Naive thymus-derived CD8-positive, alpha-beta T cell (primary cell): ENCODE measurements around the gene ITGAE. TPM values are rescaled to one million over a fixed set of nuclear protein-coding genes. Genes with fewer than 3 reads are reported as not detected.
A peak's percentile ranks its signal among the peaks of the same experiment; 100 is the strongest.

Experiments used
- ATAC-seq, 2 donors: fragments of 150-1000 bp; cut with Tn5 transposase in 1 of 2; sonication (Bioruptor Pico), chemical (Tn5 transposase) in 1 of 2; 1 replicate in 1 of 2; 2 replicates in 1 of 2; pipeline ENCODE4 v1.10.0; 2021; ENCODE audit warnings: mild to moderate bottlenecking in 2 of 2, moderate library complexity in 2 of 2
- POLR2A ChIA-PET: fragments of 350-600 bp; sonication (Branson Sonifier 250); formaldehyde crosslinking; loops from one replicate; lab custom pipeline; 2021; ENCODE audit warnings: antibody characterized with exemption; lab: Charles Lee
- DNase-seq, 10 donors: peaks; one replicate each; pipeline versions ENCODE4 v3.0.0 to v3.0.0-alpha.2; 2020 to 2022
- H3K27ac Mint-ChIP-seq, 10 donors: one replicate each; pipeline ENCODE4 v1.8.0; 2020 to 2022; ENCODE audit warnings: mild to moderate bottlenecking in 10 of 10, mixed read lengths in 10 of 10, moderate library complexity in 4 of 10, inconsistent platforms in 1 of 10
- H3K27me3 Mint-ChIP-seq, 5 donors: one replicate each; pipeline ENCODE4 v1.8.0; 2021 to 2022; ENCODE audit warnings: mixed read lengths in 5 of 5
- H3K36me3 Mint-ChIP-seq, 3 donors: one replicate each; pipeline ENCODE4 v1.8.0; 2020 to 2022; ENCODE audit warnings: mixed read lengths in 3 of 3, mild to moderate bottlenecking in 2 of 3, inconsistent platforms in 1 of 3
- H3K4me1 Mint-ChIP-seq, 4 donors: one replicate each; pipeline ENCODE4 v1.8.0; 2021 to 2022; ENCODE audit warnings: mixed read lengths in 4 of 4
- H3K4me3 Mint-ChIP-seq, 10 donors: one replicate each; pipeline ENCODE4 v1.8.0; 2020 to 2022; ENCODE audit warnings: mild to moderate bottlenecking in 10 of 10, mixed read lengths in 10 of 10, moderate library complexity in 6 of 10, inconsistent platforms in 1 of 10
- H3K9me3 Mint-ChIP-seq, 9 donors: one replicate each; pipeline ENCODE4 v1.8.0; 2020 to 2022; ENCODE audit warnings: mixed read lengths in 9 of 9, mild to moderate bottlenecking in 3 of 9, inconsistent platforms in 1 of 9, moderate library complexity in 1 of 9
- polyA plus RNA-seq, 3 donors: library from polyadenylated mRNA; unstranded; fragments of 300-500 nt; fragmentation: Illumina TruSeq; gene quantifications; one replicate each; pipeline ENCODE4 v1.2.3, GENCODE V29; 2021
- total RNA-seq, 8 experiments: library from RNA in 2 of 8; stranded (reverse) in 2 of 8; gene quantifications; one replicate each; pipeline ENCODE4 v1.2.3 and lab custom pipeline; 2021 to 2026

Gene ITGAE
- total and polyA plus RNA-seq, 5 experiments from 2014 or later: 24.5 to 58.1 (median 52.7) TPM

DNA sequence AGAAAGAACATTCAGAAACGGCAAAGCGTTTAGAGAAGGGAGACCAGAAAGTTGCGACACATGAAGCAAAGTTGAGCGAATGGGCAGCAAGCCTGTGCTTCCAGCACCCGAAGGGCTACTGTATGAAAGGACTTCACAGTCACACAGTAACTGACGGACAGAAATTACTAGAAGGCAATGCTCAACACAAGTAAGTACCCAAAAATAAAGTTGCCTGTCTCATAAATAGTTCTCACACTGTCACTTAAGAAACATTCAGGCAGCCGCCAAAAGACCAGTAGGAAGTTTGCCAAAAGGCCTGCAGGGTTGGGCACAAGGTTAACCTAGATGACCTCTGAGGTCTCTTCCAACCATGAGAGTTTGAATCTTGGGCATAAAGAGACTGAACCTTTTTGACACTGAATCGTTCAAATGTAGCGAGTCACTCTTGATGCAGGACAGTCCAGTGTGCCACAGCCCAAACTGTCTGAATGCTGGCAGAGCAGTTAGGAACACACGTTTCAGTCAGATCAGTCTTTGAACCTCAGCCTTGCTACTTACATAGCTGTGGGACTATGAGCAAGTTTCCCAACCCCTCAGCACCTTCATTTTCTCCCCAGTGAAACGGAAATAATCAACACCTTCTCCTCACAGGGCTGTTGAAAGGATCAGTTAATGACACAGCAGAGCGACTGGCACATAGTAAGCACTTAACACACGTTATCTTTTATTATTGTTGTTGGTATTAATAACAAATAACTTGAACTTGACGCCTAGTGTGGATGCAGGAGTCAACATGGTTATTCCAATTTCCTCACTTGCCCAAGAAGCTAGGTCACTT, 34.6 kb upstream of the ITGAE start:
- DNase-seq (no peak), ATAC-seq (no peak)
- Mint-ChIP-seq H3K4me1 (peaks cover 6 to 36% (median 22%) of the 10 kb centered on the region in 4 donors), H3K27ac (peak overlapping the region in 2 of 10 donors; percentile 44 to 82), H3K36me3 (peaks cover 0 to 80% (median 3%) of the 10 kb centered on the region in 3 donors), H3K4me3 (peak overlapping the region in 1 of 10 donors; percentile 12), H3K9me3 (no peaks in the 10 kb centered on the region), H3K27me3 (no peaks in the 10 kb centered on the region)
- POLR2A ChIA-PET: no interaction called here

DNA sequence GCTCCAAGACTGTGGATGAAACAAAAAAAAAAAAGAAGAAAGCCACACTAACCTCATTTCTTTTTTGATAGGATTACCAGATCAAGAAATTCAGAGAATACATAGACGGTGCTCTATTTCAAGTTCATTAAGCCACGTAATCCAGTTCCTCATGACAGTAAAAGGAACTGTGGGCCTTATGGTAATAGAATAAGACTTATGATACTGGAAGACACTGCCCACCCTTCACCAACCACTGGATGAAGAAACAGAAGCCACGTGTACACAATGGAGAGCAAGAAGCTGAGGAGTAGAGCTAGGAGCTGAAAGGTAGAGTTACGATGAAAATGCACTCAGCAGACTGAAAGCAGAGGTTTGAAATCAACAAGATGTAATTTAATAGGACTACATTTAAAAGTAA, 33.8 kb upstream of the ITGAE start:
- no peak for DNase-seq
- Mint-ChIP-seq H3K4me1 (peaks cover 3 to 29% (median 18%) of the 10 kb centered on the region in 4 donors), H3K27ac (peak overlapping the region in 3 of 10 donors; percentile 14 to 82 (median 17)), H3K9me3 (no peaks in the 10 kb centered on the region), H3K4me3 (no peak overlapping the region), H3K36me3 (peaks cover 0 to 75% (median 3%) of the 10 kb centered on the region in 3 donors), H3K27me3 (no peaks in the 10 kb centered on the region)
- no peak for ATAC-seq
- POLR2A ChIA-PET: no interaction called here

DNA sequence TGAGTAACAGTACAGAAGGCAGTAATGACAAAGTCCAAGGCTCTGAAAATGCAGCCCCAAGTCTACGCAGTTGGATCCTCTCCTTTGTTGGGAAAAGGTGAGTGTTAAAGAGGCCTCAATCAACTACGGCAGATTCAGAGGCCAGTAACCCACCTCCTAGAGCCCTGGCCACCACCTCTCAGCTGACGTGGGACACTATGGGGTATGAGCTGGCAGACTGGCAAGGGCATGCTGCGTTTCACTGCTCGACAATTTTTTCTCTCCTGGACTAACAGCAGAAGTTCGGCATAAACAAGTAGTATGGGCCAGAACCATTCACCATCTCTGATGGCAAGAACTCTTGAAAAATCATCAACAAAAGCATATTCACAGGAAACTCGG, 27.9 kb upstream of the ITGAE start:
- Mint-ChIP-seq H3K27ac (no peak overlapping the region), H3K4me1 (peaks cover 0 to 14% (median 3%) of the 10 kb centered on the region in 4 donors), H3K36me3 (peaks cover 3 to 73% (median 8%) of the 10 kb centered on the region in 3 donors), H3K4me3 (no peak overlapping the region), H3K27me3 (no peaks in the 10 kb centered on the region), H3K9me3 (no peaks in the 10 kb centered on the region)
- no peak for ATAC-seq
- POLR2A ChIA-PET: interaction anchor here (4.1 kb wide), 1 partner anchor 91 kb away, joined by 23 read pairs; no protein-coding TSS in a partner anchor
- no peak for DNase-seq

- H3K27ac Mint-ChIP-seq: peak overlapping the region in 2 of 10 donors; percentile 50 to 77
- DNase-seq: no peak
- H3K9me3 Mint-ChIP-seq: no peaks in the 10 kb centered on the region
- H3K36me3 Mint-ChIP-seq: peaks cover 3 to 72% (median 11%) of the 10 kb centered on the region in 3 donors
- H3K27me3 Mint-ChIP-seq: no peaks in the 10 kb centered on the region
- H3K4me3 Mint-ChIP-seq: no peak overlapping the region
- peaks cover 0 to 11% (median 2%) of the 10 kb centered on the region in 4 donors for H3K4me1 Mint-ChIP-seq
- ATAC-seq: no peak
- POLR2A ChIA-PET: interaction anchor here (4.1 kb wide), 1 partner anchor 91 kb away, joined by 23 read pairs; no protein-coding TSS in a partner anchor
Measured at GRCh38 chr17:3828151-3828851, 27.3 kb upstream of the ITGAE start.

- H3K36me3 Mint-ChIP-seq: peaks cover 3 to 73% (median 11%) of the 10 kb centered on the region in 3 donors
Measured at GRCh38 chr17:3827124-3827773, 26.3 kb upstream of the ITGAE start.

DNA sequence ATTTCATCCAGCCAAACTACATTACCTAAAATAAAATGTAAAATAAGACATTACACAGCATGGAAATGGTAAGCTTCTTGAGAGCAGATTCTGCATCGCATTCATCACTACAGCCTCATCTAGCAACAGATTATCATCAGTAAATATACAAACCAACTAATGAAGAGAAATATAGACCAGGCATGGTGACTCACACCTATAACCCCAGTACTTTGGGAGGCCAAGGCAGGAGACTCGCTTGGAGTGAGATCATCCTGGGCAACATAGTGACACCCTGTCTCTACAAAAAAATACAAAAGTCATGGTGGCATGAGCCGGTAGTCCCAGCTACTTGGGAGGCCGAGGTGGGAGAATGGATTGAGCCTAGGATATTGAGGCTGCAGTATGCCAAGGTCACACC, 25.2 kb upstream of the ITGAE start:
- ATAC-seq (no peak), DNase-seq (no peak)
- no peaks in the 10 kb centered on the region for H3K9me3 Mint-ChIP-seq
- no peak overlapping the region for H3K4me3 Mint-ChIP-seq
- H3K36me3 Mint-ChIP-seq: peaks cover 4 to 83% (median 11%) of the 10 kb centered on the region in 3 donors
- peaks cover 0 to 11% (median 2%) of the 10 kb centered on the region in 4 donors for H3K4me1 Mint-ChIP-seq
- peak overlapping the region in 1 of 10 donors; percentile 56 for H3K27ac Mint-ChIP-seq
- POLR2A ChIA-PET: interaction anchor here (4.1 kb wide), 1 partner anchor 89 kb away, joined by 23 read pairs; no protein-coding TSS in a partner anchor
- no peaks in the 10 kb centered on the region for H3K27me3 Mint-ChIP-seq

More at GRCh38 chr17:3827124-3827773, 26.3 kb upstream of the ITGAE start:
- Mint-ChIP-seq H3K9me3 (no peaks in the 10 kb centered on the region), H3K27ac (peak overlapping the region in 2 of 10 donors; percentile 24 to 63), H3K4me1 (peaks cover 0 to 11% (median 2%) of the 10 kb centered on the region in 4 donors), H3K27me3 (no peaks in the 10 kb centered on the region), H3K4me3 (no peak overlapping the region)
- ATAC-seq (peak in 1 of 2 donors; percentile 65), DNase-seq (peak; percentile 54 to 88 (median 72))
- POLR2A ChIA-PET: interaction anchor here (4.1 kb wide), 1 partner anchor 90 kb away, joined by 23 read pairs; no protein-coding TSS in a partner anchor

DNA sequence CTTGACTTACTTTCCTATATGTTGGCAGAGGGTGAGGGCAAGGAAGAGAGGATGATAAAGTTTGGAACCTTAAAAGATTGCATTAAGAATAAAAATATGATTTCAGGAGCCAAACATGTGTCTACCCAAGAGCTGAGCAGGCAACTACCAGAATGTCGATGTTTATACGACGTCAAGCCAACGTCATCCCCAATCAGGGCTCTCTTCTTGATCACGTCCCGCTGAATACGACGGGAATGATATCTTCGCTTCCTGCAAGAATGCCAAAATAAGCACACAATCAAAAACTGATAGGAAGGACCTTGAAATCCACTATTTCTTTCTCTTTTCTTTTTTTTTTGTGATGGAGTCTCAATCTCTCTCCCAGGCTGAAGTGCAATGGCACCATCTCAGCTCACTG, 20.1 kb upstream of the ITGAE start:
- no peak for ATAC-seq
- DNase-seq: no peak
- H3K27ac Mint-ChIP-seq: peak overlapping the region in 1 of 10 donors; percentile 3
- H3K4me3 Mint-ChIP-seq: no peak overlapping the region
- no peaks in the 10 kb centered on the region for H3K27me3 Mint-ChIP-seq
- POLR2A ChIA-PET: no interaction called here
- peaks cover 10 to 89% (median 13%) of the 10 kb centered on the region in 3 donors for H3K36me3 Mint-ChIP-seq
- H3K9me3 Mint-ChIP-seq: no peaks in the 10 kb centered on the region
- no peaks in the 10 kb centered on the region for H3K4me1 Mint-ChIP-seq

GRCh38 chr17:3818786-3819185, 17.8 kb upstream of the ITGAE start:
- H3K4me3 Mint-ChIP-seq: no peak overlapping the region
- H3K27ac Mint-ChIP-seq: no peak overlapping the region
- no peak for ATAC-seq
- H3K9me3 Mint-ChIP-seq: no peaks in the 10 kb centered on the region
- peaks cover 0 to 2% (median 0%) of the 10 kb centered on the region in 4 donors for H3K4me1 Mint-ChIP-seq
- no peak for DNase-seq
- H3K36me3 Mint-ChIP-seq: peaks cover 6 to 92% (median 27%) of the 10 kb centered on the region in 3 donors
- no peaks in the 10 kb centered on the region for H3K27me3 Mint-ChIP-seq
- POLR2A ChIA-PET: interaction anchor here (0.7 kb wide), 2 partner anchors 78 to 605 kb away, joined by 3 to 4 read pairs; no protein-coding TSS in a partner anchor

DNA sequence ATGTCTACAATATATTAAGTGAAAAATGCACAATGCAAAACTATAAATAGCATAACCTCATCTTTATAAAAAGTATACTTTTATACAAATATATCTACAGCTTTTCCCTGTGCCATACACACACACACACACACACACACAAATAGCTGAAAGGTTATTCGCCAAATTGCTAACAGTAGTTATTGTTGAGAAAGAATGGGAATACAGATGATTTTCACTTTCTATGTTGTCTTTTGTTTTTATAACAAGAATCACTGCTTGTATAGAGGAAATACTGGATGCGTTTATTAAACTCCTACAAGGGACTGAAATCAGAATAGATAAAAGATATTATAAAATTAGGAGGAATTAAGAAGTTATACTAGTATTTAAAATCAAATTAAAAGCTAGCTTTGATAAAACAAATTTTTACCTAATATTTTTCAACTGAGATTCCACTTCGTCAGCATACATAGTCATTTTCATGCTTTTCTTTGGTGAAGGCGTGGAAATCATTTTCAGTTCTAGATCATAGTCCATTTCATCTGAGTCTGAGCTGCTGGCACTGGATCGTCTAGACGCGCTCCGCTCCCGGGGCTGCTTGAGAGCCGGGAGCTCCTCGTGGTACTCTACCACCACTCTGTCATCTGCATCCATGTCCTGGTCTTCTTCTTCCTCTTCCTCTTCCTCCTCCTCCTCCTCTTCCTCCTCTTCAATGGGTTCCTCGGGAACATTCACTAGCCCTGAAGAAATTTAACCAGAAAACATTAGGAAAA, 17.0 kb upstream of the ITGAE start:
- H3K9me3 Mint-ChIP-seq: no peaks in the 10 kb centered on the region
- peak overlapping the region in 1 of 10 donors; percentile 16 for H3K27ac Mint-ChIP-seq
- H3K4me3 Mint-ChIP-seq: no peak overlapping the region
- peaks cover 4 to 92% (median 27%) of the 10 kb centered on the region in 3 donors for H3K36me3 Mint-ChIP-seq
- peaks cover 0 to 2% (median 0%) of the 10 kb centered on the region in 4 donors for H3K4me1 Mint-ChIP-seq
- H3K27me3 Mint-ChIP-seq: no peaks in the 10 kb centered on the region
- ATAC-seq (no peak), DNase-seq (no peak)
- POLR2A ChIA-PET: no interaction called here

GRCh38 chr17:3815925-3816324, 14.9 kb upstream of the ITGAE start:
- no peak for ATAC-seq
- no peaks in the 10 kb centered on the region for H3K9me3 Mint-ChIP-seq
- H3K27ac Mint-ChIP-seq: peak overlapping the region in 1 of 10 donors; percentile 16
- H3K27me3 Mint-ChIP-seq: no peaks in the 10 kb centered on the region
- POLR2A ChIA-PET: no interaction called here
- no peak for DNase-seq
- peaks cover 0 to 4% (median 0%) of the 10 kb centered on the region in 4 donors for H3K4me1 Mint-ChIP-seq
- no peak overlapping the region for H3K4me3 Mint-ChIP-seq
- H3K36me3 Mint-ChIP-seq: peaks cover 4 to 90% (median 31%) of the 10 kb centered on the region in 3 donors

DNA sequence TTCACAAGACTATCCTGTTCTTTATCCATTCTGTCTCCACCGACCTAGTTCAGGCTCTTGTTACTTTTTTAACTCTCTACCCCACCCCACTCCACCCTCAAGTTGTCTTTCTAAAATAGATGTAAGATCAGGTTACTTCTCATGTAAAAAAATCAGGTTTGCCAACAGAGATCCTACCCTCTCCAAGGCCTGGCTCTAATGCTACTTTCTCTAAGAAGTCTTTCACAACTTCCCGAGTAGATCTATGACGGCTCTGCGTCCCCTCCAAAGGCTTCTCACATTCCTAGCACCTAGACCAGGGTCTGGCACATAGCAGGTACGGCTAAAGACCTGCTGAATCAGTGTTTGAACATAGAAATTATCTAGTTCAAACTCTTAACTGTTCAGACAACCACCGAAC, 14.1 kb upstream of the ITGAE start:
- peaks cover 4 to 90% (median 28%) of the 10 kb centered on the region in 3 donors for H3K36me3 Mint-ChIP-seq
- H3K9me3 Mint-ChIP-seq: no peaks in the 10 kb centered on the region

More for the DNA sequence above, 14.1 kb upstream of the ITGAE start:
- DNase-seq: no peak
- H3K4me1 Mint-ChIP-seq: peaks cover 0 to 4% (median 0%) of the 10 kb centered on the region in 4 donors
- no peak for ATAC-seq
- POLR2A ChIA-PET: no interaction called here
- no peak overlapping the region for H3K4me3 Mint-ChIP-seq
- peak overlapping the region in 3 of 10 donors; percentile 16 to 80 (median 57) for H3K27ac Mint-ChIP-seq
- no peaks in the 10 kb centered on the region for H3K27me3 Mint-ChIP-seq
